HK-2 (cell line): Measurements from ENCODE around the gene GALNT16.

Experiments used
- DNase-seq: peaks from one replicate; pipeline ENCODE4 v3.0.0-alpha.2; 2018; ENCODE audit not compliant: unreplicated experiment

Gene GALNT16

DNA sequence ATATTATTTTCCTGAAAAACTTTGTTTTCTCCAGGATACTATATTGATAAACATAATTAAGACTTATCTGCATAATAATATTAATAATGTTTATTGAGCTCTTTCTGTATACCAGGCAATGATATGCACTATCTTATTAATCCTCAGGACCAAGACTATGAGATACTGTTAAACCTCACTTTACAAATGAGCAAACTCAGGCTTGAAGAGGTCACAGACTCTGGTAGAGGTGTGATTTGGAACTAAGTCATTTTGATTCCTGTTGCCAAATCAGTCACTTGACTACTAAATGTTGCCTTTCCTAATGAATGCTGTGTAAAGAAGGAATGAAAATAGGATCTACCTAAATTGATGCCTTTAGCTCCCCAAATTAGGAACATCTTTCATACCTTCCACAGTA lies 145.8 kb downstream of the GALNT16 start:
- DNase-seq: no peak
